Ammon's horn (tissue), 1 donor: ENCODE data around the gene GEMIN7.

Experiments used
- DNase-seq: peaks from one replicate; pipeline ENCODE4 v3.0.0-alpha.2; 2016; ENCODE audit warnings: low spot score

Gene GEMIN7

GRCh38 chr19:45128806-45129205 is 49.7 kb downstream of the GEMIN7 start:
- DNase-seq = no peak

- DNase-seq = no peak
Observed at GRCh38 chr19:45130236-45130635, 51.2 kb downstream of the GEMIN7 start.

GRCh38 chr19:45130888-45131615 is 52.0 kb downstream of the GEMIN7 start:
- peak; percentile 71 for DNase-seq

GRCh38 chr19:45133661-45134060 is 54.6 kb downstream of the GEMIN7 start:
- DNase-seq = no peak

GRCh38 chr19:45135176-45135885 is 56.3 kb downstream of the GEMIN7 start:
- no peak for DNase-seq

GRCh38 chr19:45136507-45137178 is 57.6 kb downstream of the GEMIN7 start:
- no peak for DNase-seq

GRCh38 chr19:45137179-45137761 is 58.2 kb downstream of the GEMIN7 start:
- DNase-seq = peak; percentile 50

- no peak for DNase-seq
Observed at GRCh38 chr19:45138303-45138751, 59.3 kb downstream of the GEMIN7 start.

- DNase-seq = no peak
Observed at GRCh38 chr19:45139286-45140143, 60.5 kb downstream of the GEMIN7 start.

GRCh38 chr19:45140144-45140503 is 61.1 kb downstream of the GEMIN7 start:
- no peak for DNase-seq

- DNase-seq = no peak
Observed at GRCh38 chr19:45140533-45140932, 61.5 kb downstream of the GEMIN7 start.
